ENCODE results near the gene CFL2.

CFL2 gene

DNA sequence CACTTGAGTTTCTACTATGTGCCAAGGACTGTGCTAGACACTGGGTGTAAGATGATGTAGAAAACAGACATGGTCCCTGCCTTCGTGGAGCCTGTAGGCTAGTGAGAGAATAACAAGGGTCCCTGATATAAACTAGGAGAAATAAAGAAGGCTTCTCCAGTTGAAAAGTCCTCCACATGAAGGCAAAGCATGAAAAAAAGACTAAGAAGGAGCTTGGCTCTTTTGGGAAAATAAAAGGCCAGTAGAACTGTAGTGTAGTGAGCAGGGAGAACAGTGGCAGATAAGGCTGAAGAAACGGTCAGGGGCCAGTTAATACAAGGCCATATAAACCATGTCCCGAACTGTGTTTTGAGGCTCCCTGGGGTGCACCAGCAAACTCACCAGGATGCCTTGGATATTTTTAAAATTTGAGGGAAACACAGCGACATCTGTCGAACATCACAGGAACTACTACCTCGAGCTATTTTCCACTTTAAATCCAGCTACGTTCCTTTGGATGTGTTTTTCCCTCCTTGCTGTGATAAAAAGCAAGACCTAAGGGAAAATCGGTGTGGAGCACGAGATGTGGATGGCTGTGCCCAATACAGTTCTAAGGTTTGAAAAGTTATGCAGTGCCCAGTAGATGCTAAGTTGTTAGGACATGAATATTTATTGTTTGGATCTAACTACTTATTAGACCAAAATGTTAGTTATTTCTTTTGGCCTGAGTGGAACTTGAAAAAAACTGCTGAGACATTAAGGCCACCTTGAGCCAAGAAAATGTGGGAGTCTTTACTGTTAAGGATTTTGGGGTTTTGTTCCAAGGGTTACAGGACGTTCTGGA lies 8.5 kb upstream of the CFL2 start:
- TF ChIP-seq, protein P1, sequence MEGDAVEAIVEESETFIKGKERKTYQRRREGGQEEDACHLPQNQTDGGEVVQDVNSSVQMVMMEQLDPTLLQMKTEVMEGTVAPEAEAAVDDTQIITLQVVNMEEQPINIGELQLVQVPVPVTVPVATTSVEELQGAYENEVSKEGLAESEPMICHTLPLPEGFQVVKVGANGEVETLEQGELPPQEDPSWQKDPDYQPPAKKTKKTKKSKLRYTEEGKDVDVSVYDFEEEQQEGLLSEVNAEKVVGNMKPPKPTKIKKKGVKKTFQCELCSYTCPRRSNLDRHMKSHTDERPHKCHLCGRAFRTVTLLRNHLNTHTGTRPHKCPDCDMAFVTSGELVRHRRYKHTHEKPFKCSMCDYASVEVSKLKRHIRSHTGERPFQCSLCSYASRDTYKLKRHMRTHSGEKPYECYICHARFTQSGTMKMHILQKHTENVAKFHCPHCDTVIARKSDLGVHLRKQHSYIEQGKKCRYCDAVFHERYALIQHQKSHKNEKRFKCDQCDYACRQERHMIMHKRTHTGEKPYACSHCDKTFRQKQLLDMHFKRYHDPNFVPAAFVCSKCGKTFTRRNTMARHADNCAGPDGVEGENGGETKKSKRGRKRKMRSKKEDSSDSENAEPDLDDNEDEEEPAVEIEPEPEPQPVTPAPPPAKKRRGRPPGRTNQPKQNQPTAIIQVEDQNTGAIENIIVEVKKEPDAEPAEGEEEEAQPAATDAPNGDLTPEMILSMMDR (conservative IDR thresholded peaks at IDR 0.05; ENCODE audit: low read depth), result peak; percentile 80
- ChIA-PET POLR2A (ENCODE audit: low non-redundant PET) (no interaction called here), CTCF (interaction anchor here (0.6 to 1.8 kb wide), 9 partner anchors 11 to 108 kb away, joined by 3 to 16 read pairs (median 3); no protein-coding TSS in a partner anchor)
- peak; percentile 59 for DNase-seq (ENCODE audit: low spot score)
- no peak overlapping the region for H3K27ac ChIP-seq

DNA sequence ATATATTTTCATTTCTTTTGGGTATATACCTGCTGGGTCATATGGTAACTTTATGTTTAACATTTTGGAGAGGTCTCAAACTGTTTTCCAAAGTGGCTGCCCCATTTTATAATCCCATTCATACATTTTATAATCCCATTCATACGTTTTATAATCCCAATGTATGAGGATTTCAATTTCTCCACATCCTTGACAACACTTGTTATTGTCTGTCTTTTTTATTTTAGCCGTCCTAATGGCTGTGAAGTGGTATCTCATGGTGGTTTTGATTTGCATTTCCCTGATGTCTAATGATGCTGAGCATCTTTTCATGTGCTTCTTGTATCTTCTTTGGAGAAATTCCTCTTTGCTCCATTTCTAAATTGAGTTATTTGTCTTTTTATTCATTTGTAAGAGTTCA lies 6.7 kb upstream of the CFL2 start:
- ChIA-PET CTCF (no interaction called here), POLR2A (ENCODE audit: low non-redundant PET) (no interaction called here)
- H3K27ac ChIP-seq, result no peak overlapping the region
- DNase-seq (ENCODE audit: low spot score), result no peak
- TF ChIP-seq, protein P1 (conservative IDR thresholded peaks at IDR 0.05; ENCODE audit: low read depth), result no peak

DNA sequence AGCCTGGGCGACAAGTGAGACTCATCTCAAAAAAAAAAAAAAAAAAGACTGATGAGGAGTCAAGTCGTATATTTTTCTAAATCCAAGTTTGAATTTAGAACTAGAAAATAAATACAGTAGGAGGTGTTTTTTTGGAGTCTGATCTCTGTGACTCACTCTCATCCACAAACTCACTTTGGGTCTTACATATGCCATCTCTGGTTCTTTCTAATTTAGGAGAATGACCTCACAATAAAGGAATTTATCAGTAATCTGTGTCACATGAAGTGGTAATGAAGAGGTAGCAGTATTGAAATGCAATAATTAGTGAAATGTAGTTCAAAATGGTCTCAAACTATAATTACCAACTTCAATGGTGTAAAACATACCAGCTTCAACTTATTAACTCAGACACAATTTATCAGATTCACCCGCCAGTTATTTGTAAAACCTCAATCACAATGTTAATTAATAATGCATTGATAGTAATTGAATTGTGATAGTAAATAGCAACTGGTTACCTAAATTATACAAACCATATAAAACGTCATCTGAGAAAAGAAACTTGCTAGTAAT lies 4.4 kb upstream of the CFL2 start:
- ChIA-PET CTCF (no interaction called here), POLR2A (ENCODE audit: low non-redundant PET) (no interaction called here)
- TF ChIP-seq, protein P1 (conservative IDR thresholded peaks at IDR 0.05; ENCODE audit: low read depth), result no peak
- H3K27ac ChIP-seq, result no peak overlapping the region
- peak; percentile 11 for DNase-seq (ENCODE audit: low spot score)

DNA sequence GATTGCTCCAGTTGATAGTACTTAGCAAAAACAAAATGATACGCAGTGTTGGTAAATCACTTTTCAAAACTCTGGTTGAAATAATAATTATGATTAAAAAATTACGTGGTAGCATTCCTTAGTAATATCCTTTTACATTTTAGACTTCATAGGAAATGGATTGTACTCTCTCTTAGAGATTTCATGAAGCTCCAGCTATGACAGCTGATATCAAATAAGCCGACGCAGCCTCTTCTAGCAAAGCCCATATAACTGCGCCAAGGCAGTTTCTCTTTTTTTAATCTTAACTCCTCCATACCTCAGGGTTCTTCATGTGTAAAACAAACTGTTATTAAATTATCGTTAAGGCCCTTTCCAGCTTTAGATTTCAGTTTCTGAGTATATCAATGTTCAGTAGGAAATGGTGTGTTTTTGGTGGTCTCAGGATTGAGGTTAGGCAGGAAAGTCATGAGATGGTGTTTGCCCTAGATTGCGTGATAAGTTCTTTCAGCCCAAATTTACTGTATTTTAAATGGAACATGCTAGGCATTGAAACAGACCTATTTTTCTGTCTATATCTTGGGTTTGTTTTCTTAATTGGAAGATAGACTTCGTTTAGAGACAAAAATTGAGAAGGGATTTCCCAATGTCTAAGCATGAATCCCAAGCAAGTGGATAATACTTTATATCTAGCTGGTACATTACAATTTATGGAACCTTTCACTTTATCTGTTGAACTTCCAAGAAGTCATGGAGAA lies 902 bp upstream of the CFL2 start:
- peak overlapping the region; percentile 89 for H3K27ac ChIP-seq
- no peak for DNase-seq (ENCODE audit: low spot score)
- ChIA-PET POLR2A (ENCODE audit: low non-redundant PET) (no interaction called here), CTCF (interaction anchor here (0.6 to 0.7 kb wide), 4 partner anchors 14 to 548 kb away, joined by 3 to 4 read pairs (median 4); no protein-coding TSS in a partner anchor)
- TF ChIP-seq, protein P1 (conservative IDR thresholded peaks at IDR 0.05; ENCODE audit: low read depth), result no peak

DNA sequence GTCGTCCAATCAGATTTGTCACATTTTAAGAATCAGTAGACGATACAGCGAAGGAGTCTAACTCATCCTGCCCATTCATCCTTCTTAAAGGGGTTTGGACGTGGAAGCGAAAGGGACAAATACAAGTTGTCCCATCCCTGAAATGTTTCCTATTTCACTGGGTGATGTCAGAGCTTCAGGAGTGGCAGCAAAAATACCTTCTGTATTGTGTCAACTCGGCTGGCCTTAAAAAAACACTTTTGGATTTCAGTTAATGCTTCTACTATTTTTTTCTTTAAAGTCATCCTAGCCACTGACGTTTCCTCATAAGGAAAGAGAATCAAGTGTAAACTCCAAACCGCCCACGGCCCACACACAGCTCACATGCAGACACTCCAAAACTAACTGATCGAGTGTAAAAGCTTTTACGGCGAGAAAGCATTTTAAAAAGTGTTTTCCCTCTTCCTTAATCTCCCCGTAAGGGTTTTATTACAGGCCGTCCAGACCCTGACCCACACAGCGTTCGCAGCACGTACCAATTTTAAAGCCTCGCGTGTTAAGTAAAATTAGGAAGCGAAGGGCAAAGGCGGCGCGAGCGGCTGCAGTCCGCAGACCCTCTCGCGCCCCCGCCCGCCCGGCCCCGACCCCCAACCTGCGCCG lies 593 bp downstream of the CFL2 start:
- ChIA-PET CTCF (no interaction called here), POLR2A (ENCODE audit: low non-redundant PET) (no interaction called here)
- peak overlapping the region; percentile 89 for H3K27ac ChIP-seq
- DNase-seq (ENCODE audit: low spot score), result peak; percentile 34
- TF ChIP-seq, protein P1 (conservative IDR thresholded peaks at IDR 0.05; ENCODE audit: low read depth), result no peak

DNA sequence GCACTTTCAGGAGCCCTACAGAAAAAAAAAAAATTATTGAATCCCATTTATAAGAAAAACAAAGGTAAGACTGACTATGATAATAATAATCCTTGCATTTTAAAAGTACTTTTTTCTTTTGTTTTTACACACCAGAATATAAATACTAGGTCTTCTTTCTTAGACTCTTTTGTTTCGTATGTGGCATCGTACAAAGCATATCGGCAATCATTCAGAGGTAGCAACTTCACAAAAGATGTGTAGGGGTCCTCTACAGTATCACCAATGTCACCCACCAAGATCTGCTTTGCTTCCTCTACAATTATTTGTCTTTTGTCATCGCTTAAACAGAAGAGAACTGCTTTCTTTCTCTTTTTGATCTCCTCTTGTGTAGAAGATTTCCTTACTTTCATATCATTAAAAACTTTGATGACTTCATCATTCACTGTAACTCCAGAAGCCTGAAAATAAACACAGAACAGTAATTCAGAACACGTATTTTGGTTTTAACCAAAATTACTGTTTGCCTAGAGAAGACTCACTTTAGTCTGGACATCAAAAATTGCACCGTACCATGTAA lies 1.2 kb downstream of the CFL2 start:
- POLR2A ChIA-PET (ENCODE audit: low non-redundant PET), result no interaction called here
- no peak for DNase-seq (ENCODE audit: low spot score)
- no peak overlapping the region for H3K27ac ChIP-seq
- TF ChIP-seq, protein P1 (conservative IDR thresholded peaks at IDR 0.05; ENCODE audit: low read depth), result no peak
- CTCF ChIA-PET, result no interaction called here

All from RWPE1 (cell line).